ENCODE results near the gene SYNE2. TPM values are rescaled to one million over a fixed set of nuclear protein-coding genes. Genes with fewer than 3 reads are reported as not detected.

The SYNE2 gene
- polyA plus RNA-seq, 5 donors = 69.7 to 101 (median 93.6) TPM

DNA sequence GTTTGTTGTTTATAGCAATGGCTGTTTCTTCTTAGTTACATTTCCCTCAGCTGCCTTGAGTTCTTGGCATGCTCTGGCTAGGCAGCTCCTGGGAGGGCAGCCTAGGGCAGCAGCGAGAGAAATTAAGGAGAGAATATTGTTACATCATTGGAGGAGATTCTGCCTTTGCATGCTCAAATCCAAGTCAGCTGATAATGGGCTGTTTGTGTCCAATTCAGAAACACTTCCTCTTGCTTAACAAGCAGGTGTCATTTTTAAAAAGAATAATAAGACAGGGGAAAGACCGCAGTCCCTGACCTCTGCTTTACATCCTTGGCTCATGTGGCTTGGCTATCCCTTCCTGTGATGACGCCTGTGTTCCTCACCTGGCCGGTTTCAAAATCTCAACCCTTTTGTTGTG, 364.5 kb downstream of the SYNE2 start:
- no peak for DNase-seq

GRCh38 chr14:64217834-64218233, 365.0 kb downstream of the SYNE2 start:
- no peak for DNase-seq

- DNase-seq = no peak
Observed at GRCh38 chr14:64218344-64219240, 365.8 kb downstream of the SYNE2 start.

- no peak for DNase-seq
Observed at GRCh38 chr14:64220056-64220455, 367.3 kb downstream of the SYNE2 start.

GRCh38 chr14:64220466-64220865, 367.7 kb downstream of the SYNE2 start:
- DNase-seq = no peak

DNA sequence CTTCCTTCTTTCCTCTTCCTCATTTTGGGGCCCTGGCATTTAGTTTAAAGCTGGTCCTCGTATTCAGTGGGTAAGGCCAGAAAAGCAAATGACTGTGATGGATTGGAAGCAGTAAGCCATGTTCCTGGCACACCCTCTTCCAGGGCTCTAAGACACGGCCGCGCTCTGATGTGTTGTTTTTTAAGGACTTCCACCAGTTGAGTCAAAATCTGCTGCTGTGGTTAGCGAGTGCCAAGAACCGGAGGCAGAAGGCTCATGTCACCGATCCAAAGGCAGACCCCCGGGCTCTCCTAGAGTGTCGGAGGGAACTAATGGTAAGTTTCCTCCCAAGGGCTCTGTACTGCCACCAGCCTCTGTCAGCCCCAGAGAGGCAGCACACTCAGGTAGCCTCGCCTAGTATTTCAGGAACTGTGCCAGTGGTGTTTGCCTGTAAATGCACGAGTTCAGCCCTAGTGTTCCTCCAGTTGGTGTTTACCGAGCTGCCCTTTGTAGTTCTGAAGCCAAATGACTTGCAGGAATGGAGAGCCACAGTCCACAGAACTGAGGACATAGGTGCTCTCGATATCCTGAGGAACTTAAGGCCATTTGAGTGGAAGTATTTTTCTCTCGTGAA, 368.7 kb downstream of the SYNE2 start:
- DNase-seq = no peak

- no peak for DNase-seq
Observed at GRCh38 chr14:64225151-64225757, 372.4 kb downstream of the SYNE2 start.

- DNase-seq = no peak
Observed at GRCh38 chr14:64227856-64228255, 375.1 kb downstream of the SYNE2 start.

GRCh38 chr14:64229489-64229888, 376.7 kb downstream of the SYNE2 start:
- DNase-seq = no peak

- DNase-seq = no peak
Observed at GRCh38 chr14:64232095-64232838, 379.5 kb downstream of the SYNE2 start.

DNA sequence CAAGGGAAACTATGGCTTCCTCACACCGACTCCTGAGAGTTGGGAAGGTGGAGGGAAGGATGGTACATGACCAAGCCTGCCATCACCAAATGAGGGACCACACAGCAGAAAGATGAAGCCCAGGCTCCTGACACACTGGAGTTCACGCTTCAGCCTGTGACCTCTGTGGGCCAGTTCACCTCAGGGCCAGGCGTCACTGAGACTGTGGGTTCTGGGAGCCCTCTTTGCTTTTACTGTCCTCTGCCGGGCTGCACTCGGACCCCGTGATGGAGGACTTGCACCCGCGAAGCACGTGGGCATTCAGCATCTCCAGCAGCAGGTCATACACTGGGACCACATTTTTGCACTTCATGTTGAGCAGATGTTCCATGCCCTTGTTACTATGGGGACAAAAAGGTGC, 380.1 kb downstream of the SYNE2 start:
- no peak for DNase-seq

GRCh38 chr14:64233531-64234190, 380.9 kb downstream of the SYNE2 start:
- DNase-seq = no peak

GRCh38 chr14:64234877-64235651, 382.3 kb downstream of the SYNE2 start:
- DNase-seq = no peak

- no peak for DNase-seq
Observed at GRCh38 chr14:64235652-64236640, 383.1 kb downstream of the SYNE2 start.

GRCh38 chr14:64238049-64238448, 385.2 kb downstream of the SYNE2 start:
- DNase-seq = no peak

DNA sequence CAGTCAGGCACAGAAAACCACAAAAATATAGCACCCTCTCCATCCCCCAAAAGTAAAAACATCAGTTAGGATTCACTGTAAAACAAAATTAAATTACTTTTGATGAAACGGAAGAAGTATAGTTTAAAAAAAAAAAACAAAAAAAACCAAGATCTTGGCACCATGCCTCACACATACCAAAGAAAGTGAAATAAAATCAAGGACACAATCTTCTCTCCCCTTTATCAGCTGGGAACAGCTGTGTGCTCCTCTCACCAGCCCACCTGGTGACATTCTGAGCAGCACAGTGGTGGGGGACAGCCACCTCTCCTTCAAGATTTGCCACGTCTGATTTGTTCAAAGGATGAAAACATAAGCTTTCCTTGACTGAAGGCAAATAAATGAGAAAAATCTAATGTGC, 385.8 kb downstream of the SYNE2 start:
- DNase-seq = no peak

- no peak for DNase-seq
Observed at GRCh38 chr14:64244279-64244678, 391.5 kb downstream of the SYNE2 start.

GRCh38 chr14:64245491-64245890, 392.7 kb downstream of the SYNE2 start:
- no peak for DNase-seq

DNA sequence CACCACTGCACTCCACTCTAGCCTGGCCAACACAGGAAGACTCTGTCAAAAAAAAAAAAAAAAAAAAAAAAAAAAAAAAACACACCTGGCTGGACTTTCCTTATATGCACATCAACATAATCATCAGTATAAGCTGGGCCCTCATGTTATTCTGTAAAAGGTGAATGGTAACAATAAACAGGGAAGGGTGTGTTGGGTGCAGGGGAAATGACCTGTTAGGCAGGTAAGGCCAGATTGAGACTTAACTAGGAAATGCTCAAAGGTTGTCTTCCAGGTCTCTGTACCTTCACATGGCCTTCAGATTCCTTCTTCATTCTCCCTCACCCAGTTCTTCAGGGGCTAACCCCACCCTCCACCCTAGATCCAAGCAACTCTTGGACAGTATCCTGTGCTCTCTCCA, 393.9 kb downstream of the SYNE2 start:
- no peak for DNase-seq

DNA sequence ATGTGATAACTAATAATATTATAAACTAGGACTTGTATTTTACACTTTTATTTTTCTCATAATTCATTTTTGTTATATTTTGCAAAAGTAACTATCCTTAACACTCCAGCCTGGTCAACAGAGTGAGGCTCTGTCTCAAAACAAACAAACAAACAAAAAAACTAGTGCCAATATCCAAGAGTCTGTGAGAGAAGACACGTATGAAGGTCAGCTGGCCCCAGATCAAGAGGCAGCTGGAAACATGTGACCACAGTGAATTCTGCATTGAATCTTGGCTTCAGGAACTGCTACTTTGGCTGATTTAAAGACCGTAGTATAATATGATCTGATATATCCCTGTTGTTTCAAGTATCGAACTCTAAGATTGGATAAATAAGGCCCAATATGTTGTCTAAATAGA, 394.4 kb downstream of the SYNE2 start:
- no peak for DNase-seq

Measured in right lung (tissue), 5 donors.